Stimulated activated CD4-positive, alpha-beta T cell treated with anti-CD3 and anti-CD28 coated beads, TNF-alpha, amount 100 ng/mL, for 24 hours (primary cell): ENCODE results near the gene S100A8.
"Not testable (repeated sequence)": the region's sequence is repeated elsewhere in the genome, so short reads cannot be mapped to it uniquely, and the experiment has no call there.

ENCODE experiments used
- DNase-seq, 3 experiments: peaks; one replicate each; pipeline ENCODE4 v3.0.0-alpha.2; 2020; ENCODE audit warnings: low read depth in 3 of 3

S100A8 gene

GRCh38 chr1:153347856-153348255, 43.0 kb downstream of the S100A8 start:
- no peak for DNase-seq

GRCh38 chr1:153347049-153347448, 43.8 kb downstream of the S100A8 start:
- DNase-seq, result not testable (repeated sequence)

GRCh38 chr1:153346077-153346723, 44.7 kb downstream of the S100A8 start:
- DNase-seq, result no peak

DNA sequence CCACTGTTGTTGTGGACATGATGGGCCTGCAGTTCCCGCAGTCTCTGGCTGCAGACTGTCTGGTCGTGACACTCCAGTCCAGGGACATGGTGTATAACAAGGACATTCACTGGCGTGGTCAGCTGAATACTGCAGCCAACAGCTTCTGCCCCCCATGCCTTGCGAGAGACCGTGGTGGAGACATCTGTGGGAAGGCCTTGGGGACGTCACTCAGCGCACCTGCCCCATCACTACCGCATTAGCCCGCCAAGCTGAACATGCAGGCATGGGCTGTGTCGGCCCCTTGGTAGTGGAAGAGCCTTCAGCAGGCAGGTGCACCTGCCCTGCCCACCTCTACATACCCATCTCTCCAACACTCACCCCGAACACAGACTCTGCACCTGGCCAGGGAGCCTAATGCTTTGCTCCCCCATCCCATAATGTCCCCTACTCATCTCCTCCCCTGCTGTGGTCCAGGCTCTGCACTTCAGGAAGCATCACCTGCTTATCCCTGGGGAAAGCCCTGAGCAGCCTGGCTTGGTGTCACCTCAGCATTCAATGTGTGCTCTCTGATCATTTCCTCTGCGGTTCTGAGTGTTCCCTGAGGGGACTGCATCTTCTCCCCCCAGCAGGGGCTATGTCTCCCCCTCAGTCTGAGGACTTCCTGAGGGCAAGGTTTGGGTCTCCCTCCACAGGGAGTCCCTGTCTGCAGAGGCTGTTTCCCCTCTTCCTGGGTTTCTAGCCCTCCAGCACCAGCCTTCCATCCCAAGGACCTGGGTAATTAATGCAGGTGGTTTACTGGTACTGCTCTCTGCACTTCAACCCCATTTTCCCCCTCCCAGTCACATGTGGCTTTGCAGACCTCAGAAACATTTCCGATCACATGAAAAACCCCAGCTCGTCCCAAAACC, 45.4 kb downstream of the S100A8 start:
- DNase-seq, result no peak

DNA sequence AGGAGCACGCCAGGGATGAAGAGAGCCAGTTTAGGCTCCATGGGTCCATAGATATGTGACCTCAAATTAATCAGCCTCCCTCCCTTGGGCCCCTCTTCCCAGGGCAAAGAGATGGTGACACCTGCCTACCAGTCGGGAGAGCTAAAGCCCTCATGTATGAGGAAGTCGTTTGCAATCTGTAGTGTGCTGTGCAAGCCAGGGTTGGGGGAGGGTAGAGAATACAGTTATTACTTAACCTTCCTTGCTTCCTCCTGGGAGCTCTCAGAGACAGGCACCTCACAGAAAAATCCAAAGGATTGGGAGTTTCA, 46.2 kb downstream of the S100A8 start:
- DNase-seq, result no peak

- no peak for DNase-seq
Observed at GRCh38 chr1:153343811-153344717, 46.8 kb downstream of the S100A8 start.

- DNase-seq, result no peak
Observed at GRCh38 chr1:153343040-153343681, 47.7 kb downstream of the S100A8 start.

DNA sequence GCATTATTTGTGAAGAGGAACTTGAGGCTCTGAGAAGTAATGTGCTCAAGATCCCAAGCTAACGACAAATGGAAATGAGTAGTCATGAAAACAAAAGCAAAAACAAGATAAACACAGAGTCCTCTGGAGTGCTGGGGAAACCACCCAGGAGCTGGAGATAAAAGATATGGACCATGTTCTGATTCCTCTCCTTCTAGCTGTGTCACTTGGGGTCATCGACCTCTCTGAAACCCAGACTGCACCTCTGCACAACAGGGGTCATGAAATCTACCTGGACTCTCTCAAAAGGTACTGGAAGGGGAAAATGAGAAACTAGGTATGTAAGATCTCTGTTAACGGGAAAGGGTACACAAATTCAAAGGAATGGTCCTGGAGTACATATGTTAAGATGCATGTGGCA, 48.7 kb downstream of the S100A8 start:
- no peak for DNase-seq

DNA sequence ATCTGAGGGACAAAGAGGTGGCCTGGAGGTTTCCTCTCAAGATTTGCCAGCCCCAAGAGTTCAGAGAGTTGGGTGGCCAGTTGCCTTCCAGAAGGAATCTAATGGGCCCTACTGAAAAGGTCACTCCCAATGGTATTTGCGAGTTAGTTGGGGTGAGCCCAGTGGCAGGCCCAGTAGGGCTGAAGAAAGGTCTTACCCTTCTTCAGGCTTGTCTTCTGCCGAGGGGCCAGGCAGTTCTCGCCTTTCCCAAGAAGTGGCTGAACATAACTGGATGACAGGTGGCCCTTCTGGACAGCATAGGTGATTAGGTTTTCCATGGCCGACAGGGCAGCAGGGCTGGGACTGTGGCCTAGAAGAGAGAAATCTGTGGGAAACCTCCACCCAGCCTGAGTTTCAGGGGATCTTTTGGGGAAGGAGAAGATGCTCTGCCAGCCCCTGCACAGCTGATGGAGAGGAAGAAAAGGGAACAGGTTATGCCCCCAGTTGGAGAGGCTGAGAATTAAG, 49.4 kb downstream of the S100A8 start:
- DNase-seq, result no peak

GRCh38 chr1:153340356-153340755, 50.5 kb downstream of the S100A8 start:
- no peak for DNase-seq
